Peyer's patch (tissue), 4 donors: ENCODE measurements around the gene OR4F6.

ENCODE experiments used
- POLR2A ChIP-seq, 2 donors: fragments of 450-650 bp; IDR thresholded peaks; one replicate each; pipeline ENCODE4 v1.5.1; 2017; ENCODE audit warnings: antibody characterized with exemption in 2 of 2, mild to moderate bottlenecking in 2 of 2, moderate library complexity in 2 of 2
- TF ChIP-seq, protein P1 (sequence below), 6 experiments: fragments of 450-650 bp in 4 of 6; fragments of 200-600 bp in 2 of 6; sonication (generic) in 1 of 6; IDR thresholded peaks; one replicate each; pipeline ENCODE4 v1.5.1; 2017 to 2019; ENCODE audit warnings: antibody characterized with exemption in 6 of 6, mild to moderate bottlenecking in 3 of 6, moderate library complexity in 1 of 6

DNA sequence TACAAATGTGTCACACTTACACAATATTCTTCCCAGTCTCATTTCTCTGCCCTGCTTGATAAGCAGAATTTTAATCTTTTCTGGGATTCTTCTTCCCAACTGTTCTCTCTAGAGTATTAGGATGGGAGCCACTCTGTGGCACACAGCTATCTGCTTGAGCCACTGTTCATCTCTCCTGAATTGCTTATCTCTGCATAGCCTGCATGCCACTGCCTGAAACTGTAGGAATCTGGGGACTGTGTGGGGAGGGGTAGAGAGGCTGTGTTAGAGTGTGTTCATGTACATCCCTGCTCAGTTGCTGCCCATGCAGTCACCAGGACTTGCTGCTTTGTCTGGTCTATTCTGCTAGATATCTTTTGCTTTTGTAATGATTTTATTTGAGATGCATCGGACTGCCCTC is 2.3 kb upstream of the OR4F6 start:
- TF ChIP-seq, protein P1, sequence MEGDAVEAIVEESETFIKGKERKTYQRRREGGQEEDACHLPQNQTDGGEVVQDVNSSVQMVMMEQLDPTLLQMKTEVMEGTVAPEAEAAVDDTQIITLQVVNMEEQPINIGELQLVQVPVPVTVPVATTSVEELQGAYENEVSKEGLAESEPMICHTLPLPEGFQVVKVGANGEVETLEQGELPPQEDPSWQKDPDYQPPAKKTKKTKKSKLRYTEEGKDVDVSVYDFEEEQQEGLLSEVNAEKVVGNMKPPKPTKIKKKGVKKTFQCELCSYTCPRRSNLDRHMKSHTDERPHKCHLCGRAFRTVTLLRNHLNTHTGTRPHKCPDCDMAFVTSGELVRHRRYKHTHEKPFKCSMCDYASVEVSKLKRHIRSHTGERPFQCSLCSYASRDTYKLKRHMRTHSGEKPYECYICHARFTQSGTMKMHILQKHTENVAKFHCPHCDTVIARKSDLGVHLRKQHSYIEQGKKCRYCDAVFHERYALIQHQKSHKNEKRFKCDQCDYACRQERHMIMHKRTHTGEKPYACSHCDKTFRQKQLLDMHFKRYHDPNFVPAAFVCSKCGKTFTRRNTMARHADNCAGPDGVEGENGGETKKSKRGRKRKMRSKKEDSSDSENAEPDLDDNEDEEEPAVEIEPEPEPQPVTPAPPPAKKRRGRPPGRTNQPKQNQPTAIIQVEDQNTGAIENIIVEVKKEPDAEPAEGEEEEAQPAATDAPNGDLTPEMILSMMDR (IDR thresholded peaks at IDR 0.05): no peak
- no peak for TF ChIP-seq POLR2A (IDR thresholded peaks at IDR 0.05)
